Limb (tissue), 2 donors: ENCODE results near the gene CNST.
A peak's percentile ranks its signal among the peaks of the same experiment; 100 is the strongest.
"Not testable (repeated sequence)": the region's sequence is repeated elsewhere in the genome, so short reads cannot be mapped to it uniquely, and the experiment has no call there.

Experiments used
- DNase-seq, 2 donors: peaks; one replicate each; pipeline ENCODE4 v3.0.0-alpha.2; 2016; ENCODE audit errors: extremely low spot score in 2 of 2

CNST gene

DNA sequence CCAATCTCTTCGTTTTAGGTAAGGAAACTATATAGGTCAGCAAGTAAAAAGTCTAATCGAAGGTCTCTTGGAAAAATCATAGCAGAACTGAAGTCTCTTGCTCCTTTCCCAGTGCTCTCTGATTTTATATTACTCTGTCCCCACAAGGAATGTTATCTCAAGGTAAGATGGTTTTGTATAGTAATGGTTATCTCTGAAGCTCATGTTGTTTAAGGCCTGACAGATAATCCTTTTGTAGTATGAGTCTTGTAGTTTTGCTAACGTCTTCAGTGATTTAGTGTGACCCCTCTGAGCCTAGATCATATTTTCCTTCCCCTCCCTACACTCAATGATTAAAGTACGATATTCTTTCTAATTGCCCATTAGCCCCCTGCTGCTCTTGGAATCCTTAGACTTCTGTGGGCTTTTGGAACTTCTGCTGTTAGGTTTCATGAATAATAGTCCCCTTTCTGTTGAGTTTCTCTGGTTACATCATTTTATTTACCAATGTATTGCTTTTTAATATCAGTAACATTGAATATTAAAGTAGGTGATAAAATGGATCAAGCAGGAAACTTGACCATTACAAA lies 52.1 kb downstream of the CNST start:
- DNase-seq, result no peak

DNA sequence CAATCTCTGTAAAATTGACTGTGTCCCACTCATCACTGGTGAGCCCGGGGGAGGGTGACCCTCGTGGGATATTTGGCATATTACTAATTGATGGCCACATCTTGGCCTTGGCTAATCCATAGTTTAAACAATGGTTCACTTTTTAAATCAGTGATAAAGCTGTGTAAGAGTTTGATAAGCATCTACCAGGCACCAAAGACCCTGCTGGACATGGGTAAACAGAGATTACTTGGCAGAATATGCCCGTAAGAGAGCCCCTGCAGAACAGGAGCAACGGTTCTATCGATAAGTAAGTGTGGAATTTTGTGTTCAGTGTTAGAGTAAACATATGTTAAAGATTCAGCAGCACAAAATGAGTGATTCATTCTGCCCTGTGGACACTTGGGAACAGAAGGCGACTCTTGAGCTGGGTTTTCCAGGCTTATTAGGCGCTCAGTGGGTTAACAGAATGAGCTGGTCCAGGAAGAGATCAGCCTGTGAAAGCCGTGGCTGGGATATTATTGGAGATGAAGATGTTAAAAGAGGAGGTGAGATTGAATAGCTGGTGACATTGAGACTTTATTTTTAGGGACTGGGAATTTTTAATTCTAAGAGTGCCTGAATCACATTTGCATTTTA lies 55.9 kb downstream of the CNST start:
- no peak for DNase-seq

DNA sequence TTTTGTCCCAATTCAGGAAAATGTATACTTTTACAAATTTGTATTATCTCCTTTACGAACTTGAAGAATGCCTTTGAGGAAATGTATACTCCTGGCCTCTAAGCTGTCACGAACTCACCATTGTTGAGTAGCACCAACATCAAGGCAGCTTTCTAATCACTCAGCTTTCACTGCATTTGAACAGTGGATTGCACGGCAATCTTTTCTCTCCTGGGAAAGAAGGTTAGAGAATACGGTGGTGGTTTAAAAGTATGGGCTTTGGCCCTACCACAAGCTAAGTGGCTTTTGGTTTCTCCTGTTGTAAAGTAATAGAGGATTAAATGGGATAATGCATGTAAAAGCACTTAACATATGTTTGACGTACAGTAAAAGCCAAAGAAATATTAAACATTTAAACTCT lies 57.8 kb downstream of the CNST start:
- DNase-seq, result no peak

DNA sequence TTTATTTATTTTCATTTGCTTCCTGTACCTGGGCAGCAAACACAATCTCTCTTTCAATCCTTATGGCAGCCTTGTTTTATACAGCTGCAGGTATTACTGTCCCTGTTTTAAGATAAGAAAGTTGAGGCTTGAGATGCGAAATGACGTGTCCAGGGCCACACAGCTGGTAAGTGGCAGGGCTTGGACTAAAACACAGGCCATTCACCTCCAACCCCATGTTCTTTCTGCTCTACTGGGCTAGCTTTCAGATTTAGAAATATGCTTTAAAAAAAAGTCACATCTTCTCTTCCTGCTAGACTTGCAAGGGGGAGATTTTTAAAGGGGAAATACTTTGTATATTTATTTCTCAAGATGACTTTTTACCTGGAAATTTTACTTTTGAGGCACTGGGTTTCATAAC lies 62.8 kb downstream of the CNST start:
- no peak for DNase-seq

DNA sequence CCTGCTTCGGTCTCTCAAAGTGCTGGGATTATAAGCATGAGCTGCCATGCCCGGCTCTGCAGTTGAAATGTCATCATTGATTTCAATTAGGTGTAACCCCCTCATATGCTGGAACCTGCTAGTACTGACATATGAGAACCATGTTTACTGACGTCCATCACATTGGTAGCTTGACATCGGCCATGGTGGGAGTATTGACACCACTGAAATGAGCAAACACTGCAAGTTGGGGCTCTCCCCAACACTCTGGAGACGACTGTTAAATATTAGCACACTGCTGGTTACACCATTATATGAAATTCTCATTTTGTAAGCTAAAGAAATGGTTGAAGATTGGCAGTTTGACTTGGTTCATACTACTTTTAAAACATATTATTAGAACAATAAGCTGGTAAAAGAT lies 63.7 kb downstream of the CNST start:
- no peak for DNase-seq

DNA sequence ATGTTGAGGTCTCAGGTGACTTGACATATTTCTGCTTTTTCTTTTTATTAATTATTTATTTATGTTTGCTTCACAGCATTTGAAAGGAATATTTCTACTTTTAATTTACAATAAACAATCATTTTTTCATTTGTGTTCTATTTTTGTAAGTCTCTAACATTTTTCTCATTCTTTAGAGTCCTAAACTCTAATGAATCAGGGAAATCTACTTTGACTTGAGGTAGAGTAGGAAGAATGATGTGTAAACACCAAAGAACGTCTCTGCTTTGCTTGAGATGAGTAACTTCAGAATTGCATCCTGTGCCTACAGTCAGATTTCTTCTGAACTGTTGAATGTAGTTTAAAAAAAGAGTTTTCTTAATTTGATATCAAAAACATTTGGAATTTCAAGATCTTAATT lies 65.2 kb downstream of the CNST start:
- DNase-seq, result no peak

DNA sequence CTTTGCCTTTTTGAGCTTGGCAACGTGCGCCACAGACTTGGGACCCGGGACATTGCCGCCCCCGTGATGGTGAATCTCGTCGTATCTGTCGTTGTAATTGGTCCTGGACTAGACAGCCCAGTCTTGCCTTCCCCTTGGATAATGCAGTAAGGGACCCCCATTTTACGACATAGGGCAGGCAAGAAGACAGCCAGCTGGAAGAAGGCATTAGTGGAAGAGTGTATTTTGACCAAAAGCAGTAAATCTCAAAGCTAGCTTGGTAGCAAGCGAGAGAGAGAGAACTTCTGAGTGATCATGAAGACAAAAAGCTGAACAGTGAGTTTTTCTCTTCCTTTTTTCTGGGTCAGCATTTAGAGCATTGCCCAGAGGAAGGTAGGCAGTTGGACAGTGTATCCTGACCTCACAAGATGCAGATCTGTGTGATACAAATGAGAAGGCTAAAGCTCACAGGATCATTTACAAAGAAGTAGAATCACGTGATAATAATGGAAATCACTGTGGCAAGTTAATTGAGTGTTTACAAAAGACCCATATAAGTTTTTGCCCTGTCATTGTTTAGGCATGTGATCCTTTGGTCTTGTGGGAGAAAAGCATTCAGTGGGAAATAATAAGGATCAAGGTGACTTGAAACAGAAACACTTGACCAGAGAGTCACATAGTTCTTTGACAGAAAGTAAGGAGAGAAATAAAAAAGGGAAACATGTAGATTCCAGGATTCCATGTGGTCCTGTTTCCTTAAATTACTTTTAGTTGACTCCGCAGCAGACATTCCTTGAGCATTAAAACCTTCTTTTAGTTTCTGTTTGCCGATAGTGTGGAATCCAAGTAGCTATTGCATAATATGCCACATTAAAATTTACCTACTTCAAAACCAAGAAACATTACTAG lies 66.3 kb downstream of the CNST start:
- no peak for DNase-seq

DNA sequence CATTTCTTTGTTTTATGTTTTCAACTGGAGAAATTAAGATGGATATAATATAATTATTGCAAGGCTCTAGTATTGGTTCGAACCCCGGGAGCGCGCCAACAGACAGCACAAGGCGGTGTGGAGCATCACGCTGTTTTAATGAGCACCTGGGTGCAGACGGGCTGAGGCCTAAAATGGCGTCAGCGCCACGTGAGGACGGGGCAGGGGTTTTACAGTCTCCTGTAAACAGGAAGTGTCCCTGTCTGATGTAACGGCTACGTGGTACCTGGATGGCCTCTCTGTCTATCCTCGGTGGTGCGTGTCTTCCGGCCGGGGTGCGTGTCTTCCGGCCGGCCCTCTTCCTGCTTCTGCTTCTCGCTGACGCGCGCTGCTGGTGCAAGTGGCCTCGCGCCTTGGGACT lies 68.4 kb downstream of the CNST start:
- not testable (repeated sequence) for DNase-seq

DNA sequence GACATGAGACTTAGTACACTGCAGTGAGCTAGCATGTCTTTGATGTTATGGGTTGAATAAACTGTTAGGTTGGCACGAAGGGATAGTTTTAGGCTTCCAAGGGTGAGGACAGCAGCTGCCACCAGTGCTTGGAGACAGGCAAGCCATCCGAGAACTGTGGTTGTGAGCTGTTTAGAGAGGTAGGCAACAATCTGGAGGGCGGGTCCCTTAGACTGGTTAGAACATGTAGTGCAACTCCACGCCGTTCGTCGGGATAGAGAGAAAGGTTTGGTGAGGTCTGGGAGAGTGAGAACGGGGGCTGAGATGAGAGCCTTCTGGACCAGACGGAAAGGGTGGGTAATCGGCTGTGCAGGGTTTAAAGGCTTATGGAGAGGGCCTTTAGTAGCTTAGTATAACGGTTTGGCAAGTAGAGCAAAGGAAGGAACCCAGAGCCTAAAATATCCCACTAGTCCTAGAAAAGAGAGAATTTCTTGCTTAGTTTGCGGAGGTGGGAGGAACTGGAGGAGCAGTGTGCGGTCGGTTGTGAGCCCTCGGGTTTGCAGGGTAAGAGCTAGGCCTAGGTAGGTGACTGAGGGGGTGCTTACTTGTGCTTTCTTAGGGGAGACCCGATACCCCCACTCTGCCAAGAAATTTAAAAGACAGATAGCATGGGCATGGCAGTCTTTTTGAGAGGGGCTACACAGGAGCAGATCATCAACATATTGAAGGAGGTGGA lies 72.8 kb downstream of the CNST start:
- DNase-seq, result no peak

DNA sequence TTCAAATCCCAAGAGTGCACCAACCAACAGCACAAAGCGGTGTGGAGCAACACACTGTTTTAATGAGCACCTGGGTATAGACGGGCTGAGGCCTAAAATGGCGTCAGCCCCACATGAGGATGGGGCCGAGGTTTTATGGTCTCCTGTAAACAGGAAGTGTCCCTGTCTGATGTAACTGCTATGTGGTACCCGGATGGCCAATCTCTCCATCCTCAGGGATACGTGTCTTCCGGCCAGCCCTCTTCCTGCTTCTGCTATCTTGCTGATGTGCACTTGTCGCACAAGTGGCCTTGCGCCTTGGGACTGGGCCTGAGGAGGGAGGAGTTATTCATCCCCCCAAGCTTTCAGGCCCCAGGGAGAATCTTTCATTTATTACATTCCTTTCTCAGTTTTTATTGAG lies 73.5 kb downstream of the CNST start:
- DNase-seq, result no peak

DNA sequence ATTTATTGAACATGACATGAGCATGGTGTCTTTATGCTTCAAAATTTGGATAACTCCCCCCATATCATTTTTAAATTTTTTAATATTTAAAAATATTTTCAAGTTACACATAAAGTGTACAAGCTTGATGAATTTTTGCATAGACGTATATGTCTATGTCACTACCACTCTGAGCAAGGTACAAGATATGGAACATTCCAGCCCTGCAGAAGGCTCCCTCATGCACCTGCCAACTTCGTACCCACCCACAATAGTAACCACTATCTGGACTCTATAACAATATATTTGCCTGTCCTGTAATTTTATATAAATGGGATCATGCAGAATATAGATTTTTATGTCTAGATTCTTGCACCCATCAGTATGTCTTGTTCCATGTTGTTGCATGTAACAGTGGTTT lies 74.5 kb downstream of the CNST start:
- no peak for DNase-seq

DNA sequence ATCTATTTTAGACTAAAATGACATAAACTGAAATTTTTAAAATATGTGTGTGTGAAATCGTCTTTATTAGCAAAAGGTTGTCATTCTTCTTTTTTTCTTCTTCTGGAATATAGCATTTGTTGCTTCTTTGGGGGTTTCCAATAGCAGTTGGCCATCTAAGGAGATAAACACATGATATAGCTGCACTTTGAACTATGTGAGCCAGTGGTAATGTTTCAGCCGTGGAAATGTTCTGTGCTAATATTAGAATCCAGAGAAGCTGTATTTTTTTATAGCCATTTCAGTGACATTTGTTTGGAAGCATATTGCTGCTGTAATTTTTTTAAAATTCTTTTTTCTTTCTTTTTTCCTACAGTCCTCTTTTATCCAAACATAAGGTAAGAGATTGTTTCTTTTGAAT lies 75.1 kb downstream of the CNST start:
- no peak for DNase-seq

DNA sequence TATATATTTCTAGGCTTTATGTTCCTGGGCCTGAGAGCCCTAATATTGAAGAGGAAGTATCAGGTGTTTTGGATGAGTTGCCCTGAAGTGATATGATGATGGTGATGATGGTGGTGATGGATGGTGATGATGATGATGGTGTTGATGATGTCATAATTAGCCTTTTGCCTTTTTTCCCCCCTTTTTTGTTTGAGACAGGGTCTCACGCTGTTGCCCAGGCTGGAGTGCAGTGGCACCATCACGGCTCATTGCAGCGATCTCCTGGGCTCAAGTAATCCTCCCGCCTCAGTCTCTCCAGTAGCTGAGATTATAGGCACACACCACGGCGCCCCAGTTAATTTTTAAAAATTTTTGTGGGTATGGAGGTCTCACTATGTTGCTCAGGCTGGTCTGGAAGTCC lies 76.5 kb downstream of the CNST start:
- no peak for DNase-seq

DNA sequence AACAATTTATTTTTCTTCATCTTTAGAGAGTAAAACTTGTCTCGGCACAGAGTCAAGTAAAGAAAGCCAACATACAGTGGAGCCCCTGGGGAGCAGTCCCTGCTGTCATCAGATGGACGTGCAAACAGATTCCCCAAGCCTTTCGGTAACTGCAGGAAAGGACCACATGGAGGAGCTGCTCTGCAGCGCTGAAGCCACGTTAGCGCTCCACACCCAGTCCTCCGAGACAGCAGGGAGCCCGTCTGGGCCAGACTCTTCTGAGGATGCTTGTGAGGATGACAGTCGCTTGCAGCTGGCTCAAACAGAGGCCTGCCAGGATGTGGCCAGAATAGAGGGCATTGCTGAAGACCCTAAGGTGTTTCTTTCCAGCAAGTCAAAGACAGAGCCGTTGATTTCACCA lies 80.9 kb downstream of the CNST start:
- peak; percentile 21 to 46 for DNase-seq

DNA sequence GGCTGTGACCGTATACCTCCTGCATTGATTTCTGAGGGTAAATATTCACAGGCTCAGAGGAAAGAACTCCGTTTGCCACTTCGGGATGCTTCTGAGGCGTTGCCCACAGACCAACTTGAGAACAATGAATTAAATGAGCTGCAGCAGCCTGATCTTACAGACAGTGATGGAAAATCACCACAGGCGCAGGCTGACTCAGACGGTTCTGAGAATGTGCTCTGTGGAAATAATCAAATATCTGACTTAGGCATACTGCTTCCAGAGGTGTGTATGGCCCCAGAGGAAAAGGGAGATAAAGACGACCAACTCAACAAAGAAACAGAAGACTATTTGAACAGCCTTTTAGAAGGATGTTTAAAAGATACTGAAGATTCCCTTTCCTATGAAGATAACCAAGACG lies 81.3 kb downstream of the CNST start:
- DNase-seq, result no peak

DNA sequence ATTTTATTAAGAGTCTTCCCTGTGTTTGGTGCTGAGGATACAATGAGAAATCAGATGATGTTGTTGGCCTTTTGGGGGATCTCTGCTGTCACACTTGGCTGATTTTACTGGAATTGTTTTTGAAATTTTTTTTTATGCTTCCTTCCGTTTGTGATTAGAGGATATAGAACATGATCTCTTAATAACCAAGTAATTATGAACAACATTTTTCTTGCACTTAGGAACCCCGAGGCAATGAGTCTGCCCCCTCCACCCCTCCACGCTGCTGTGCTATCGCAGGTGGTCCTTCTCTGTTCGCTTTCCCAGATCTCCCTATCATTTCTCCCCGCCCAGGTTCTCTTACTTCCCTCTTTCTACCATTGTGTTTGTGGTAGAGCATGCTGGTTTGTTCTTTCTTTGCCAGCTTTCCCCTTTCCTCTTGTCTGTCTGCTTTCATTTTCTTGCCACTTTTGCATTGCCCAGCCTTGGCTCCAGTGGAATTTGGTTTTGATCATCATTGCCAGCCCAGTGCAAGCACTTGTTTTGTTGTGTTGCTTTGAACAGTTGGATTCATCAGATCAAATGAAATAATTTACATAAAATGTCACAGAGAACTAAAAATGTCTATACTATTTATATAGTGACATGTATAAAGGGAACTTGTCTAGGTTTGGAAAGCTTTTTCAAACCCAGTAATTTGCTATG lies 84.9 kb downstream of the CNST start:
- DNase-seq, result no peak

DNA sequence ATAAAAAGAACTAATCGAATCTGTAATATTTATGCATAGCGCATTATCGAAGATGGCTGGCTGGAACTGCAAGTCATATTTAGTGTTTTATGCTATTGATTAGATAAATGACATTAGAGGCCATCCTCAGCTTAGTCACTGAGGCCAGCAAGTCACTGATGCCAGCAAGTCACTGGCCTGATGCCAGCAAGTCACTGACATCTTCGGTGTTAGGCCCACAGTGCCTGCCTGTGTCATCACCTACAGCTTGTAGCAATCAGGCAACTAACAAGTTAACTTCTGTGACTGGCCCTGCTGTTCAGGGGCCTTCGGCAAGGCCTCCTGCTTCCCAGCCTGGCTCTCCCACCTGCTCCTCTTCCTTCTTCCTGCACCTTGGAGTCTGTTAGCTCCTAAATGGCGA lies 92.3 kb downstream of the CNST start:
- no peak for DNase-seq

DNA sequence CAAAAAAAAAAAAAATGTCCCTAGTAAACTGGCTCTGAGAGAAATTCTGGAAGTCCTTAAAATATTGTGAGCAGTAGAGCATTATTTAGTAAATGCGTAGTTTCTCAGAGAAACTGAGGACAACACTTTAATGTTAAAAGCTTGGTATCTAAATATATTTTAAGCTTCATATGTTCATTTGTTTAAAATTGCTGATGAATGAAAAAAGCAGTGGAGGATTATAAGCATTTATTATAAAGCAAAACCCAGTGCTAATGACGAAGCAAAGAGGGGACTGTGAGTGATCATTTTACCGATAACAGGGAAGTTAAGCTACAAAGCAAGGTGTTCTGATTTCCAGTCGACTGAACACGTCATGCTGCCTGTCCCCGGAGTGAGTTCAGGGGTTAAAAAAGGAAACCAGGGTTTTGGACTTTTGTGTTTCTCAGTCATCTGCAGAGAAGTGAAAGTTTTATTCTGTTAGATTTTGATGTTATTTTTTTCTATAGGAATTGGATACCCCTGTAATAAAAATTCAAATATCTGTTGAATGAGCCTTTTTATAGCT lies 93.4 kb downstream of the CNST start:
- no peak for DNase-seq

DNA sequence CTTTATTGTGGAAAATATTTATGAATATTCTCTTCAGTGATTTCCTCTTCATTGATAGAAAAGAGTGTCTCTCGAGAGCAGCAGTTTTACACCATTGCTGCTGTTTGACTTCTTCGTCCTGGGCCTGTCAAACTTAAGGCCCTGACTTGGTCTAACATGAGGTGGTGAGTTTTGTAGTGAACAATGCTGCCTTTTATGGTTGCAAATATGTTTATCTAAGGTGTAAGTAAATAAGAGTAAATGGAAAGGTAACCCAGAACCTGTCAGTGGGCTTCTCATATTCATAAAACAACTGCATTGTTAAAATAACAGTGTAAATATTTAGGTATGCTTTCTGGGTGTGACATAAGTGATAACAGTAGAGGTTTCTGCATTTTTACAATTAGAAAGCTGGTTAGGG lies 95.2 kb downstream of the CNST start:
- no peak for DNase-seq

DNA sequence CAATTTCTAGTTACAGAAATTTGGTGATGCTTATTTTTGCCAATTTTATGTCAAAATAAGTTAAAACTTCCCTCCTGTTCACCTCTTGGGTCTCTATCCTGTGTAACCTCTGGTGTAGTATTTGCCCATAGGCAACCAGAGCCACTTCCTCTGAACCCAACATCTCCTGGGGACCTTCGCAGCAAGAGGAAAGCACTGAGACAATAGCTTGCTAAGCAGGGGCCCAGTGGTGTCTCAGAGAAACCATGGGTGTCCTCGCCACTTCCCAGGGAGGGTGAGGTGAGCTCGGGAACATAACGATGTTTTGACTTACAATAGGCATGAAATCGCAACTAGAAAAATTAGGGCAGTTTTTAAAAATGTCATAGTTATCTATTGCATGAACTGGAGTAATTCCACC lies 101.5 kb downstream of the CNST start:
- DNase-seq, result no peak

DNA sequence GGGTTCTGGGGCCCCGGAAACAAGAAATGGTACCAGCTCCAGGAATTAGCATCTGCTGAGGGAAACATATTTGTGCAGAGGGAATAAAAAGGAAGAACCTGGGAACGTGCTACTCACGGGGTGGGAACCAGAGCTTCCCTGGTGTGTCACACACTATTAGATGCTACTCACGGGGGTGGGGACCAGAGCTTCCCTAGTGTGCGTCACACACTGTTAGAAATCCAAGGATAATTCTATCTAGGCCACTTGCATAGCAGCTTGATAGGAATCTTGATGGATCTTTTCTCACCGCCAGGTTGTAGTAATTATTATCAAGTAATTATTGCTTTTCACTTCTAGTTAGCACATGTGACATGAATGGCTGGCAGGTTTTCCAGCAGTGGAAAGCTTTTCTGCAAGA lies 103.4 kb downstream of the CNST start:
- DNase-seq, result no peak
